DND-41 (cell line): ENCODE measurements around the gene ADARB2.

ENCODE experiments used
- ATAC-seq: fragments of 200-7000 bp; cut with Tn5 transposase; 3 replicates; pipeline ENCODE4 v1.9.1; 2021; ENCODE audit warnings: low read depth; ENCODE audit not compliant: insufficient read depth
- DNase-seq: peaks from one replicate; pipeline ENCODE4 v3.0.0-alpha.2; 2020
- H2AFZ ChIP-seq: 2 replicates; pipeline ENCODE4 v1.6.0; 2012; ENCODE audit warnings: low read depth, low read length
- H3K27ac ChIP-seq: 2 replicates; pipeline ENCODE4 v1.5.1; 2012; ENCODE audit warnings: low read length, inconsistent platforms
- H3K27me3 ChIP-seq: fragments of 200-600 bp; sonication (generic); 2 replicates; pipeline ENCODE4 v1.6.0; 2012; ENCODE audit warnings: low read length, mild to moderate bottlenecking, inconsistent platforms; ENCODE audit not compliant: insufficient read depth, poor library complexity
- H3K36me3 ChIP-seq: 2 replicates; pipeline ENCODE4 v1.5.1; 2012; ENCODE audit warnings: low read length, inconsistent platforms; ENCODE audit not compliant: insufficient read depth
- H3K4me1 ChIP-seq: 2 replicates; pipeline ENCODE4 v1.5.1; 2012; ENCODE audit warnings: mild to moderate bottlenecking, low read length; ENCODE audit not compliant: insufficient read depth
- H3K4me2 ChIP-seq: 2 replicates; pipeline ENCODE4 v1.6.0; 2012; ENCODE audit warnings: mild to moderate bottlenecking, moderate library complexity, low read length, inconsistent platforms; ENCODE audit not compliant: insufficient read depth
- H3K4me3 ChIP-seq, 2 experiments: fragments of 200-600 bp in 1 of 2; shearing (Covaris generic) in 1 of 2; 2 replicates each; pipeline ENCODE4 v1.5.1; 2012 to 2016; ENCODE audit warnings: inconsistent platforms in 2 of 2, low read length in 2 of 2, mild to moderate bottlenecking in 2 of 2, low read depth in 1 of 2, moderate library complexity in 1 of 2
- H3K79me2 ChIP-seq: 2 replicates; pipeline ENCODE4 v1.6.0; 2012; ENCODE audit warnings: low read length, inconsistent platforms; ENCODE audit not compliant: insufficient read depth
- H3K9ac ChIP-seq: 2 replicates; pipeline ENCODE4 v1.6.0; 2012; ENCODE audit warnings: low read depth, mild to moderate bottlenecking, inconsistent platforms, low read length, moderate library complexity
- H3K9me3 ChIP-seq: 2 replicates; pipeline ENCODE4 v1.5.1; 2012; ENCODE audit warnings: low read length, moderate library complexity, mild to moderate bottlenecking, inconsistent platforms; ENCODE audit not compliant: insufficient read depth, severe bottlenecking
- H4K20me1 ChIP-seq: 2 replicates; pipeline ENCODE4 v1.6.0; 2012; ENCODE audit warnings: low read length; ENCODE audit not compliant: insufficient read depth
- EZH2 ChIP-seq: IDR thresholded peaks from 3 replicates; pipeline ENCODE4 v1.6.1; 2012; ENCODE audit warnings: borderline replicate concordance, low read depth, mild to moderate bottlenecking, moderate library complexity, low read length, inconsistent platforms; ENCODE audit not compliant: severe bottlenecking
- TF ChIP-seq, protein P1 (sequence below): IDR thresholded peaks from 2 replicates; pipeline ENCODE4 v1.5.1; 2012; ENCODE audit warnings: borderline replicate concordance, low read length, moderate library complexity, mild to moderate bottlenecking; ENCODE audit not compliant: poor library complexity, severe bottlenecking; ENCODE audit errors: extremely low read depth

The ADARB2 gene

DNA sequence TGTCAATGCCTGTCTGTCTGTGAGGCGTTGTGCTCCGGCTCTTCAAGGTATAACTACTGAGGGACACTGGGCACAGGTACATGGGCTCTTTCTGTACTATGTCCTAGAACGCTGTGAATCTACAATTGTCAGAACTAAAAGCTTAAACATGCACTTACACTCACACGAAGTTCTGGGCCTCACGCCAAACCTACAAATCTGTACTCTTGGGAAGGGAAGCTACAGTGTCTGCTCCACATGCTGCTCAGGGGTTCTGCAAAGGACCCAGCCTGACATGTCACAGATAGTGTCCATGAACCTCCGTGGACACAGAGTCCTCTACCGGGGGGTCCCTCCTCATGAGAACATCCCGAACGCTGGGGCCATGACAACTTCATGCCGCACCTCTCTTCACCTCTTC is 412.4 kb downstream of the ADARB2 start:
- no peak overlapping the region for H3K4me3 ChIP-seq
- no peaks in the 10 kb centered on the region for H3K36me3 ChIP-seq
- ATAC-seq = no peak
- no peak overlapping the region for H2AFZ ChIP-seq
- H3K4me2 ChIP-seq = no peak overlapping the region
- H3K27ac ChIP-seq = no peak overlapping the region
- peaks cover 8% of the 10 kb centered on the region; the same call in 1 of the 2 replicates for H3K4me1 ChIP-seq
- no peaks in the 10 kb centered on the region for H4K20me1 ChIP-seq
- no peak for TF ChIP-seq EZH2
- TF ChIP-seq, protein P1, sequence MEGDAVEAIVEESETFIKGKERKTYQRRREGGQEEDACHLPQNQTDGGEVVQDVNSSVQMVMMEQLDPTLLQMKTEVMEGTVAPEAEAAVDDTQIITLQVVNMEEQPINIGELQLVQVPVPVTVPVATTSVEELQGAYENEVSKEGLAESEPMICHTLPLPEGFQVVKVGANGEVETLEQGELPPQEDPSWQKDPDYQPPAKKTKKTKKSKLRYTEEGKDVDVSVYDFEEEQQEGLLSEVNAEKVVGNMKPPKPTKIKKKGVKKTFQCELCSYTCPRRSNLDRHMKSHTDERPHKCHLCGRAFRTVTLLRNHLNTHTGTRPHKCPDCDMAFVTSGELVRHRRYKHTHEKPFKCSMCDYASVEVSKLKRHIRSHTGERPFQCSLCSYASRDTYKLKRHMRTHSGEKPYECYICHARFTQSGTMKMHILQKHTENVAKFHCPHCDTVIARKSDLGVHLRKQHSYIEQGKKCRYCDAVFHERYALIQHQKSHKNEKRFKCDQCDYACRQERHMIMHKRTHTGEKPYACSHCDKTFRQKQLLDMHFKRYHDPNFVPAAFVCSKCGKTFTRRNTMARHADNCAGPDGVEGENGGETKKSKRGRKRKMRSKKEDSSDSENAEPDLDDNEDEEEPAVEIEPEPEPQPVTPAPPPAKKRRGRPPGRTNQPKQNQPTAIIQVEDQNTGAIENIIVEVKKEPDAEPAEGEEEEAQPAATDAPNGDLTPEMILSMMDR = no peak
- DNase-seq = no peak
- H3K9ac ChIP-seq = no peak overlapping the region
- no peaks in the 10 kb centered on the region for H3K9me3 ChIP-seq
- H3K27me3 ChIP-seq = no peaks in the 10 kb centered on the region
- no peaks in the 10 kb centered on the region for H3K79me2 ChIP-seq

DNA sequence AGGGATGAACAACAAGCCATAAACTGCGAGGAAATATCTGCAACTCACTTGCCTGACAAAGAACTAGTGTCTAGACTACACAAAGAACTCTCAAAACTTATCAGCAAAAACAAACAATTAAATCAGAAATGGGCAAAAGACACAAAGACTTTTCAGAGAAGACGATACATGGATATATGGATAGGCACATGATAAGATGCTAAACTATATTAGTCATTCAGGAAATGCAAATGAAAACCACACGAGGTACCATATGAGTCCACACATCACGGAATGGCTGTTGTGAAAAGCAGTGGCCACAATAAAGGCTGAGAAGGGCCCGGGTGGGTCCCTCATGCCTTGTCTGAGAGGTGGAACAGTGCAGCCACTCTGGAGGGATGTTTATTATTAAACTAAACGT is 413.4 kb downstream of the ADARB2 start:
- no peak overlapping the region for H3K4me2 ChIP-seq
- no peak overlapping the region for H3K9ac ChIP-seq
- no peaks in the 10 kb centered on the region for H3K9me3 ChIP-seq
- H3K4me3 ChIP-seq = no peak overlapping the region
- H3K27ac ChIP-seq = no peak overlapping the region
- TF ChIP-seq, protein P1 = no peak
- TF ChIP-seq EZH2 = no peak
- no peaks in the 10 kb centered on the region for H3K27me3 ChIP-seq
- H2AFZ ChIP-seq = no peak overlapping the region
- H3K79me2 ChIP-seq = no peaks in the 10 kb centered on the region
- H3K36me3 ChIP-seq = no peaks in the 10 kb centered on the region
- ATAC-seq = no peak
- peaks cover 8% of the 10 kb centered on the region; the same call in 1 of the 2 replicates for H3K4me1 ChIP-seq
- DNase-seq = no peak
- H4K20me1 ChIP-seq = no peaks in the 10 kb centered on the region

DNA sequence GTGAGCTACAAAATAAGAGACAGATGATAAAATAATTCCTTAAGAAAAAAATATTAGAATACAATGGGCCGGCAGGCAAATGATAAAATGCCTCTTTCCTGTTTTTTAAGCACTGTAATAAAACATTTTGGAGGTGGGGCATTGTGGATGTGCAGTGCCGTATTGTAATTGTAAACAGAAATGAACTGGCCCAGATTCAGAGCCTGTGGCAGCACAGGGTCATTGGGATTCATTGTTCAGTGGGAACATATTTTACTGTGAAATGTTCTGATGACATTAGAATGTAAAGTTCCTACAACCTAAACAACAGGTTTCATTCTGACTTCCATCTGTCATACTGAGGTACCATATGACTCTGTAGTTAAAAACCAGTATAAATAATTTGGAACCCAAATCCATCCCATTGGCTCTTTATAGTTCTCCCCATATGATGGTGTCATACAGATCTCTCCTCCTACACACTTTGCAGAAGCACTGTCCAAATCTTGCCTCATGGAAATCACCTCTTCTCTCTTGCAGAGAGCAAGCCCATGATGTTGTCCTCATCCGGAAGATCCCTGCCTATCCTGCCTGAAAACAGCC is 416.5 kb downstream of the ADARB2 start:
- ATAC-seq = no peak

More for the DNA sequence above, 416.5 kb downstream of the ADARB2 start:
- Histone ChIP-seq H3K4me1 (peaks cover 2% of the 10 kb centered on the region; the same call in 1 of the 2 replicates), H3K9ac (no peak overlapping the region), H3K79me2 (no peaks in the 10 kb centered on the region), H3K27me3 (no peaks in the 10 kb centered on the region), H3K4me3 (no peak overlapping the region), H3K4me2 (no peak overlapping the region), H3K9me3 (no peaks in the 10 kb centered on the region), H3K36me3 (no peaks in the 10 kb centered on the region), H2AFZ (no peak overlapping the region), H3K27ac (no peak overlapping the region), H4K20me1 (no peaks in the 10 kb centered on the region)
- no peak for TF ChIP-seq EZH2
- TF ChIP-seq, protein P1 = no peak
- no peak for DNase-seq
